GM18907 (cell line): ENCODE results near the gene OCIAD1.
"Not testable (repeated sequence)": the region's sequence is repeated elsewhere in the genome, so short reads cannot be mapped to it uniquely, and the experiment has no call there.

ENCODE experiments used
- ATAC-seq: cut with Tn5 transposase; IDR thresholded peaks from one replicate; pipeline ENCODE4 v1.9.1; 2021; ENCODE audit warnings: mild to moderate bottlenecking, moderate library complexity; ENCODE audit not compliant: unreplicated experiment

Gene OCIAD1

GRCh38 chr4:48816971-48817370 is 13.9 kb upstream of the OCIAD1 start:
- no peak for ATAC-seq

- ATAC-seq: not testable (repeated sequence)
Measured at GRCh38 chr4:48821431-48821830, 9.5 kb upstream of the OCIAD1 start.

GRCh38 chr4:48827622-48828021 is 3.3 kb upstream of the OCIAD1 start:
- ATAC-seq: no peak

GRCh38 chr4:48831532-48832030 is 693 bp downstream of the OCIAD1 start:
- ATAC-seq: peak; percentile 1

- ATAC-seq: no peak
Measured at GRCh38 chr4:48832571-48832970, 1.7 kb downstream of the OCIAD1 start.

GRCh38 chr4:48836658-48837057 is 5.8 kb downstream of the OCIAD1 start:
- ATAC-seq: no peak

GRCh38 chr4:48841045-48841827 is 10.3 kb downstream of the OCIAD1 start:
- ATAC-seq: no peak

- ATAC-seq: no peak
Measured at GRCh38 chr4:48844843-48845242, 14.0 kb downstream of the OCIAD1 start.

- not testable (repeated sequence) for ATAC-seq
Measured at GRCh38 chr4:48848799-48849198, 17.9 kb downstream of the OCIAD1 start.

GRCh38 chr4:48851651-48852050 is 20.8 kb downstream of the OCIAD1 start:
- no peak for ATAC-seq

GRCh38 chr4:48853604-48854394 is 22.9 kb downstream of the OCIAD1 start:
- no peak for ATAC-seq

- ATAC-seq: no peak
Measured at GRCh38 chr4:48854395-48854683, 23.5 kb downstream of the OCIAD1 start.

GRCh38 chr4:48854982-48855381 is 24.1 kb downstream of the OCIAD1 start:
- ATAC-seq: no peak

GRCh38 chr4:48858130-48858529 is 27.2 kb downstream of the OCIAD1 start:
- no peak for ATAC-seq

GRCh38 chr4:48862038-48862437 is 31.1 kb downstream of the OCIAD1 start:
- ATAC-seq: no peak

- no peak for ATAC-seq
Measured at GRCh38 chr4:48862661-48863060, 31.8 kb downstream of the OCIAD1 start.

- no peak for ATAC-seq
Measured at GRCh38 chr4:48863728-48864127, 32.8 kb downstream of the OCIAD1 start.

- ATAC-seq: not testable (repeated sequence)
Measured at GRCh38 chr4:48864696-48865095, 33.8 kb downstream of the OCIAD1 start.

- no peak for ATAC-seq
Measured at GRCh38 chr4:48877827-48878535, 47.1 kb downstream of the OCIAD1 start.

- no peak for ATAC-seq
Measured at GRCh38 chr4:48879561-48880442, 48.9 kb downstream of the OCIAD1 start.

GRCh38 chr4:48881646-48882045 is 50.8 kb downstream of the OCIAD1 start:
- not testable (repeated sequence) for ATAC-seq
